ENCODE data around the gene CPSF4L.

CPSF4L gene

DNA sequence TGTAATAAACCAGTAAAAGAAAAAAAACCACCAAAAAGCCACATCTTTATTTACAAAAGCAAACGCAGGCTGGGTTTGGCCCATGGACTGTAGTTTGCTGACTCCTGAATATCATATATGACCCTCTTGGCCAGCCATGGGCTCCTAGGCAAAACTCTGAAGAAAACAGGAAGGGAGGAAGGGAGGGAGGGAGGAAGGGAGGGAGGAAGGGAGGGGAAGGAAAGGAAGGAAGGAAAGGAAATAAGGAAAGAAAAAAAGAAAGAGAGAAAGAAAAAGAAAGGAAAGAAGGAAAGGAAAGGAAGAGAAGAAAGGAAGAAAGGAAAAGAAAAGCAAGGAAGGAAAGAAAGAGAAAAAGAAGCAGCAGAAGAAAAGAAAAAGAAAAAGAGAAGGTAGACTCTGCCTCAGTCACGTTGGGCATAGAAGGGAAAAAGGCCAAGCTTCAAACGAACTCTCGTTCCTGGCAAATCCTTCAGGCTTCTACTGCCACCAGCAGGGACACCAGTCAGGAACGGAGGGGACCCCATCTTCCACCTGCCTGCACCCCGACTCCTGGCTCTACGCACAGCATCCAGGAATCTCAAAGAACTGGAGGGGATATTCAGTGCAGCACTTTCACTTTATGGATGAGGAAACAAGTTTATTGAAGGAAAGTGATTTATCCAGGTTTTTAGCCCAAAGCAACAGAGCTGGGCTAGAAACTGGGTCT, 28.0 kb upstream of the CPSF4L start:
- DNase-seq (ENCODE audit: low read depth) = no peak

GRCh38 chr17:73288534-73289302, 27.0 kb upstream of the CPSF4L start:
- DNase-seq (ENCODE audit: low read depth) = no peak

DNA sequence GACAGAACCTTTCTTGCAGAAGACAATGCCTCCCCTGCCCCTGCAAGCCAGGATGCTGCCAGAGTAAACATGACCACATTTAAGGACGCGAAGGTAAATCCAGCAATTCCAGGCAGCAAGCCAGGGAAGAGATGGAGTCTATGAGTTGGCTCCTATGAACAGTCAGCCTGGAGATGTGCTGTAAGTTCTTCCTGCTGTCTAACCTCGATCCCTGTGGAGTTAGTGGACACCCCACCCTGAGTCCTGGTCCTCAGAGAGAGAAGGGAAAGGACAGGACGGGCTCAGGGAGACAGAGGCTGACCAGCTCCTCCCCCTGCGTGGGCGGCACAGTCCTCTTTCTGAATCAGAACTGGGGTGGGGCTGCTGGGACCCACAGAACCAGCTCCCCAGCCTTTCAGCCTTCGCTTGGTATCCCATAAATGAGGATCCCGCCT, 25.2 kb upstream of the CPSF4L start:
- no peak for DNase-seq (ENCODE audit: low read depth)

- DNase-seq (ENCODE audit: low read depth) = no peak
Observed at GRCh38 chr17:73285916-73286862, 24.5 kb upstream of the CPSF4L start.

- DNase-seq (ENCODE audit: low read depth) = no peak
Observed at GRCh38 chr17:73285603-73285908, 23.9 kb upstream of the CPSF4L start.

GRCh38 chr17:73284906-73285602, 23.4 kb upstream of the CPSF4L start:
- no peak for DNase-seq (ENCODE audit: low read depth)

DNA sequence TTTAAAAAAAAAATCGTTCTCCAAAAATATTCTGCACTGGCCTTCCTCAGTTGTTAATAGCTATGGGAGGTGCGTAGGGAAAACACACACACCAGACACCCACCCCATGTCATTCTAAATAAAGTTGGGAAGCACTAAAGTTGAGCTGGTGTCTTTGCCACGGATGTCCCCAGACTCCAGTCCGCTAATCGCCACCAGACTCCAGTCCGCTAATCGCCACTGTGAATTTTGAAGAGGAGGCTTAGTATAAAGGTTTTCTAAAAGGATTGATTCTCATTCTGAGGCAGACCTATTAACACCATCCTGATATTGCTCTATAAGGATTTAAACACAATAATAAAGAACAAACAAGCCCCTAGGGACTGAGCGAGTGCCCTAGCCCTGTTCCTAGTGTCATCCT, 22.7 kb upstream of the CPSF4L start:
- DNase-seq (ENCODE audit: low read depth) = no peak

GRCh38 chr17:73283841-73284282, 22.2 kb upstream of the CPSF4L start:
- no peak for DNase-seq (ENCODE audit: low read depth)

- DNase-seq (ENCODE audit: low read depth) = no peak
Observed at GRCh38 chr17:73283250-73283649, 21.6 kb upstream of the CPSF4L start.

DNA sequence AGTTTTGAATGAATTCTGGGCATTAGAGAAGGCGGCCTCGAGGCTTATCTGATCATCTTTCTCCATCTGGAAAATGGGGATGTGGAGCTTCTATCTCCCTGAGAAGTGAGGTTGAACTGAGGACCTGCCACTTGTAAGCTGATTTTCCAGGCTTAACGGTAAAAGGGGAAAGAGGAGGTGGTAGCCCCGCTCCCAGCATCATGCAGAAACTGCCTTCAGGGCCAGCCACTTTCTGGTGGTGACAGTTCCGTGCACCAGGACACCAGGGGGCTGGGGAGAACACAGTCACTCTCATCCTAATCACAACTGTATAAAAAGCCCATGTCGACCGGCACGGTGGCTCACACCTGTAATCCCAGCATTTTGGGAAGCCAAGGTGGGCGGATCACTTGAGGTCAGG, 20.9 kb upstream of the CPSF4L start:
- DNase-seq (ENCODE audit: low read depth) = no peak

DNA sequence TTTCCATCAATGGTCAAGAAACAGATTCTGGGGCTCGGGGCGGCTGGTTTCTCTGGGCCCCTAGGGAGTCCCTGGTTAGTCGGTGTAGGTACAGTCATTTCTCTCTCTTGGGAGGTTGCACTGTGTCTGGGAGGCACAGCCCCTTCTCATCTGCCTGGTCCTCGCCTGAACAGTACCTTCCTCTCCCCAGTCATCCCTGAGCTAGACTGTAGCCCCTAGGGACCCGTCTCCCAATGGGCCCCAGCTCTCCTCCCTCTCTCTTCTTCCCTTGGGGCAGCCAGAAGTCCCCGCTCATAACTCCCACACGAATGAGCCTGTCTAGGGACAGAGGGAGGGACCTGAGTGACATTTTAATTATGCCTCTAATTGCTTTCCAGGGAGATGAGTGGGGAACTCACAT, 20.2 kb upstream of the CPSF4L start:
- DNase-seq (ENCODE audit: low read depth) = no peak

DNA sequence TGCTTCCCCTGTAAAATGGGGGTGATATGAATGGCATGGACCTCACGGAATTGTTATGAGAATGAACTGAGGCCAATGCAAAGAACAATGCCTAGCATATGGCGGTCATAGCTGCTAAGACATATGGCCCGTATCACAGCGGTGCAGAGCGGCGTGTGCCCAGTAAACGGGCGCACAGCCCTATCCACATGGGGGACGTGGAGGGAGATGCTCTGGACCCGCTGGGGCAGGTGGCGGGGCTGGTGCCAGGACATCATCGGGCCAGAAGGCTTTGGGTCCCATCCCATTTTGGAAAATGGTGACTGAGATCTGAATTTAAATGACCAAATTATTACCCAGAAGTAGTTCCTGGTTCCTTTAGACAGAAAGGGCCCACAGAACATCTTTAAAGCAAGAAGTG, 18.5 kb upstream of the CPSF4L start:
- no peak for DNase-seq (ENCODE audit: low read depth)

GRCh38 chr17:73279704-73280103, 18.0 kb upstream of the CPSF4L start:
- DNase-seq (ENCODE audit: low read depth) = no peak

- no peak for DNase-seq (ENCODE audit: low read depth)
Observed at GRCh38 chr17:73278465-73279453, 17.1 kb upstream of the CPSF4L start.

DNA sequence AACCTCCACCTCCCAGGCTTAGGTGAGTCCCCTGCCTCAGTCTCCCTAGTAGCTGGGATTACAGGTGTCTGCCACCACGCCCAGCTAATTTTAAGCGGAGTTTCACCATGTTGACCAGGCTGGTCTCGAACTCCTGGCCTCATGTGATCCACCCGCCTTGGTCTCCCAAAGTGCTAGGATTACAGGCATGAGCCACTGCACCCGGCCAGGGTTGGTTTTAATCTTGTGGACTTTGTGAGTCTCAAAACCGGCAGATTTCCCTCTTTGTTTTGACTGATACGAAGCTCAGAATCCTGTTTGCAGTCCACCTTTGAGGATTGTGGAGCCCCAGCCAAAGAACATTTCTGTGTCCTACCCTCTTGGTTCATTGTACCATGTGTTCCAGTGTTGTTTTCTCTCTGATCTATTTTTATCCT, 16.4 kb upstream of the CPSF4L start:
- DNase-seq (ENCODE audit: low read depth) = no peak

- no peak for DNase-seq (ENCODE audit: low read depth)
Observed at GRCh38 chr17:73274490-73274889, 12.8 kb upstream of the CPSF4L start.

- DNase-seq (ENCODE audit: low read depth) = no peak
Observed at GRCh38 chr17:73272906-73273218, 11.2 kb upstream of the CPSF4L start.

DNA sequence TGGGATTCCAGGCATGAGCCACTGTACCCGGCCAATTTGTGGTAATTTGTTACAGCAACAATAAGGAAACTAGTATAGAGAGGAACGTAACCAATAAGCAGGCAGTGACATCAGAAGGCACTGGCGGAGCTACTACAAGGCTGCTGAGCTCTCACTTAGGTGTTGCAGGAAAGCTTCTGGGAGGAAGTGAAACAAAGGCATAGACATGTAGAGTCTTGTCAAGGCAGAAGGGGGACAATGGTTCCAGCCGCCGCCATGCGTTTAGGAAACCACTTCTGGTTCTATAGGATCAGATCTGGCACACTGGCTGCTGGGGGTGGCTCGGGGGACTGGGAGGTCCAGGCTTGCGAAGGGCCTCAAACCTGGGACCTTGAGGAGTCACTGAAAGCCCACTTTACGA, 9.4 kb upstream of the CPSF4L start:
- no peak for DNase-seq (ENCODE audit: low read depth)

DNA sequence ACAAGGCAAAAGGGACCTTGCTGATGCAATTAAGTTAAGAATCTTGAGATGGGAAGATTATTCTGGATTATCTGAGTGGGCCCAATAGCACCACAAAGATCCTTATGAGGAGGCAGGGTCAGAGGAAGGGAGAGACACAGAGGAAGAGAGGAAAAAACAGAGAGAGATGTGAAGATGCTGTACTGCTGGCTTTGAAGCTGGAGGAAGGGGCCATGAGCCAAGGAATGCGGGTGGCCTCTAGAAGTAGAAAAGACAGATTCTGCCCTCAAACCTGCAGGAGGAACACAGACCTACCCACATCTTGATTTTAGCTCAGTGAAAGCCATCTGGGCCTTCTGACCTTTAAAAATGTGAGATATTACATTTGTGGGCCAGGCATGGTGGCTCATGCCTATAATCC, 8.1 kb upstream of the CPSF4L start:
- no peak for DNase-seq (ENCODE audit: low read depth)

DNA sequence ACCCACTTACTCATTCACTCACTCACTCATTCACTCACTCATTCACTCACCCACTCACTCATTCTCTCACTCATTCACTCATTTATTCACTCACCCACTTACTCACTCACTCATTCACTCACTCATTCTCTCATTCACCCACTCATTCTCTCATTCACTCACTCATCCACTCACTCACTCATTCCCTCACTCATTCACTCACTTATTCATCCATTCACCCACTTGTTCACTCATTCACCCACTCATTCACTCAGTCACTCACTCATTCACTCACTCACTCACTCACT, 7.6 kb upstream of the CPSF4L start:
- DNase-seq (ENCODE audit: low read depth) = no peak

Measured in CMK (cell line).